Measurements from ENCODE around the gene TMEM54.

Gene TMEM54

GRCh38 chr1:32878183-32878582, 23.0 kb downstream of the TMEM54 start:
- no peak for DNase-seq

- no peak for DNase-seq
Observed at GRCh38 chr1:32877211-32878110, 23.7 kb downstream of the TMEM54 start.

GRCh38 chr1:32876341-32877210, 24.6 kb downstream of the TMEM54 start:
- no peak for DNase-seq

- DNase-seq, result no peak
Observed at GRCh38 chr1:32874860-32875752, 26.1 kb downstream of the TMEM54 start.

- no peak for DNase-seq
Observed at GRCh38 chr1:32873484-32873883, 27.7 kb downstream of the TMEM54 start.

- DNase-seq, result no peak
Observed at GRCh38 chr1:32872192-32872460, 29.1 kb downstream of the TMEM54 start.

GRCh38 chr1:32871364-32872191, 29.6 kb downstream of the TMEM54 start:
- no peak for DNase-seq

GRCh38 chr1:32870615-32871363, 30.4 kb downstream of the TMEM54 start, which contains the start of gene FNDC5:
Gene FNDC5 (minus strand): TSS chr1:32870912.
- DNase-seq, result no peak

- DNase-seq, result no peak
Observed at GRCh38 chr1:32869923-32870614, 31.1 kb downstream of the TMEM54 start.

GRCh38 chr1:32868806-32869455, 32.3 kb downstream of the TMEM54 start:
- no peak for DNase-seq

- no peak for DNase-seq
Observed at GRCh38 chr1:32868085-32868484, 33.1 kb downstream of the TMEM54 start.

- no peak for DNase-seq
Observed at GRCh38 chr1:32867671-32868070, 33.5 kb downstream of the TMEM54 start.

GRCh38 chr1:32867151-32867550, 34.0 kb downstream of the TMEM54 start:
- DNase-seq, result no peak

GRCh38 chr1:32865639-32866405, 35.4 kb downstream of the TMEM54 start:
- DNase-seq, result no peak

- no peak for DNase-seq
Observed at GRCh38 chr1:32864375-32865019, 36.7 kb downstream of the TMEM54 start.

GRCh38 chr1:32863881-32864245, 37.3 kb downstream of the TMEM54 start:
- no peak for DNase-seq

GRCh38 chr1:32863218-32863880, 37.8 kb downstream of the TMEM54 start:
- no peak for DNase-seq
